ENCODE results near the gene EPPIN.
A peak's percentile ranks its signal among the peaks of the same experiment; 100 is the strongest.

Gene EPPIN

GRCh38 chr20:45527294-45527693 lies 19.9 kb downstream of the EPPIN start:
- no peak for DNase-seq

DNA sequence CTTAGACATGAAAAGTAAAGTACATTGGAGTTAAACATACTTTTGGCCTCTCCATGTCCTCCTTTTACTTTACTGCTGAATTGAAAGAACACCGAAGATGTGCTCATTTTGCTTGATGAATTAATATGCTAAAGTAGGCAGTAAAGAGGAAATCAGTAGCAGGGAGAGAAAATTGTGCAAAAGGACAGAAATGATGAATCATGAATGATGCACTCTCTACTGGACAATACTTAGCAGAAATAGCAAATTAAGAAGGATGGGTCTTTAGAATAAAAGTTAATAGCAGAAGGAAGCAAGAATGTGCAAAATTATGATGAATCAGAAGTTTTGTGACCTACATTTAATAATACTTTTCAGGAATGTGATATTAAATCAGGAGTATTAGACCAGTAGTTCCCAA lies 23.4 kb downstream of the EPPIN start:
- DNase-seq: no peak

- DNase-seq: no peak
Observed at GRCh38 chr20:45518282-45518681, 28.9 kb downstream of the EPPIN start.

DNA sequence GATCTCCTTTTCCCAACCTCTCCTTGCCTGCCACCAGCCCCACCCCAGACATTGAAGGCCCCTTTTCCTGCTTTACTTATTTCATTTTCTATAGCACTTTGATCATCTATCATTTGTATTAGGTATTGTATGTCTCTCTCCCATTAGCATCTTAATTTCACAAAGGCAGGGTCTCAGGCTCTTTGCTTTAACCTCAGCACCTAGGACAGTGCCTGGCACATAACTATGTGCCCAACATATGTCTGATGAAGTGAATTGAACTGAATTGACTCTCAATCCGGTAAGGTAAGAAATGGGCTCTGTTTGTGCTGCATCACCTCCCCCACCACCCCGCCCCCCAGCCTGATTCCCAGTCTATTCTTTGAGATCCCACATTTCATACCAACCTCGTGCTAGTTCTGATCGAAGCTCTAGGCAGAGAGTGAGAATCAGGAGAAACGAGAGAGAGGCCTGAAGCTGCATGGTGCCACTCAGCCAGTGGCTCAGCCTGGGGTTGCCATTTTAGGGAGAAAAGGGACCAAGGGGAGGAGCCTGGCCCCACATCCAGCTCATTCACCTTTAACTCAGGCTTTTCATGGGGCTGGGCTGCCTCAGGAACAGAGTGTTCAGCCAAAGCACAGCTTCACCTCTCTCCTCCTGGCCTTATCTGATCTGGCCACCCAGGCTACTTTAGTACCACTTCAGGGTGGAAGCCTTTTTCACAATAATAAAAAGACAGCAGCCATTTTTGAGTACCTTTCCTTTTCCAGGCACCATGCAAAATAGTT lies 31.9 kb downstream of the EPPIN start, which contains the start of gene SPINT3:
TSS of gene SPINT3 (minus strand) at position 476 of the 767 bp plus-strand sequence. CDS start at position 462, 14 bp downstream.
- no peak for DNase-seq

DNA sequence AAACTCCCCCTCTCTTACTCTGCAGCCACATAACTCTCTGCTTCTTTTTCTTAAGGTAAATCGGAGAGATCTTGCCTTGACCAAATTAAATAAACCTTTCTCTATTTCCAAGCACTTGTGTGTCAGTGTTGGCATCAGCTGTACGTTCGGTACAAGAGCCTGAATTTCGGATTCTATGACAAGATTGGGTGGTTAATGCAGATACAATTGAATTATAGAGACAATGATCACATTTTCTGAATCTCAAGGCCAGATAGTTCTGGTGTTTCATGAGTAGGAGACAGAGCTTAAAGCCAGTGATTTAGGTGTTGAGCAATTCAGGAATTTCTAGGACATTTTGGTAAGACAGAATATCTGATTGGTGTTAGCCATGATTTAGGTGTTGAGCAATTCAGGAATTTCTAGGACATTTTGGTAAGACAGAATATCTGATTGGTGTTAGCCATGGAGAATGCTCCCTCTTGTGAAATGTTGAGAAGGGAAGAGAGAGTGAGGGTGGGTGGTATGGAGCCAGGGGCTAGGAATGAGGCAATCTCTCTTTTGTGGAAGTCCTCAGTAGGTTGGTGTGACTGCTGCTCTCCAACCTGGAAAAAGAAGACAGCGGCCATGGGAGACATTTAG lies 36.8 kb downstream of the EPPIN start:
- DNase-seq: no peak

GRCh38 chr20:45509091-45509490 lies 38.1 kb downstream of the EPPIN start:
- no peak for DNase-seq

GRCh38 chr20:45508068-45508886 lies 38.9 kb downstream of the EPPIN start:
- no peak for DNase-seq

DNA sequence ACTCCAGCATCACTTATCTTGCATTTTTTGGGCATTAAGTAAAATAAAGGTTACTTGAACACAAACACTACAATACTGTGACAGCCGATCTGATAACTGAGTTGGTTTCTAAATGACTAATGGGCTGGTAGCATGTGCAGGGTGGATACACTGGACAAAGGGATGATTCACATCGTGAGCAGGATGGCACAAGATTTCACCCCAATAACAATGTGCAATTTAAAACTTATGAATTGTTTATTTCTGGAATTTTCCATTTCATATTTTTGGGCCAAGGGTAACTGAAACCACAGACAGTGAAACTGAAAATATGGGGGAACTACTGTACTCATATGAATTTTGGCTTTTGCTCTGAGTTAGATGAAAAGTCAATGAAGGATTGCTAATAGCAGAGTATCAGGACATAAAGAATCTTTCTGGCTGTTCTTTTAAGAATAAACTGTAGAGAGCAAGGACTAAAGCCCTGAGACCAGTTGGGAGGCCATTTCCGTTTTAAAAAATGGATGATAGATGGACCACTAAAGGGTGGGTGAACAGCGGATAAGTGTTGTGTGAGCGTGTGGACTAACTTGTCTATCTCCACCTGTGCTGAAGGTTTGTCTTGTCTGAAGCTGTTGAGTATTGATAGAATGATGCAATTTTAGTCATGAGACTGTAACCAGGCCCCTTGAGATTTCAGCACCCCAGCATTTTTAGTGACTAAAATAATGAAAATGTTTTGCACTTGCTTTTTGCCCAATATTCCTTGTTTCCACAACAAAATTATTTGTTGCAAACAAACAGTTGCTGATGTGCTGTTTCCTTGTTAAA lies 40.0 kb downstream of the EPPIN start:
- peak; percentile 54 for DNase-seq

GRCh38 chr20:45506398-45506797 lies 40.8 kb downstream of the EPPIN start:
- no peak for DNase-seq

DNA sequence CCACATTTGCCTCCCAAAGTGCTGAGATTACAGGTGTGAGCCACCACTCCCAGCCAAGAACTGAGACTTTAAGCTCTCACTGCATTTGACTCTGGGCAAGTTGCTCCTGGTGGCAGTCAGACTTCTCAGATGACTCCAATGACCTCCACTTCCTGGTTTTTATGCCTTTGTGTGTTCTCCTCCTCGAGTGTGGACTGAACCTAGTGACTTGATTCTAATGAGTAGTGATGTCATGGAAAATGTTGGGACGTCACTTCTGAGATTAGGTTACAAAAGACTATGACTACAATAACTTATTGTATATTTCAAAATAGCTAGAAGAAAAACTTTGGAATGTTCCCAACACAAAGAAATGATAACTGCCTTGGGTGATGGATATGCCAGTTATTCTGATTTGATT lies 43.8 kb downstream of the EPPIN start:
- DNase-seq: no peak

DNA sequence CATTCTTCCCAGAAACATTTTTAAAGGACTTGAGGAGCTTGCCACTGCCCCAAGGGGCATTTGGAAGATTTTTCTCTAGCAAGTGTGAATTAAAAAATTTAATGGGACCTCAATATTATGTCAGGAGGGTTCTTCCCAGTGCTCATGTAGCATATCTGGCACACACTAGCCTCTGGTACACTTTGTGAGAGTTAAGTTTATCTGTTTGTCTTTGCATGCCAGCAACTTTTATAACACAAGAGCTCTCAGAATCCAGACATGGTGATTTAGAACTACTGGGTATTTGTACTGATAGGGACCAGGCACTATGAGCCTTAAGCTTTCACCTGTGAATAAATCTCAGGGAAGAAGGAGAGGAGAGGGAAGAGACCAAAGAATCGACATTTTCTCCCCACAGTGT lies 44.6 kb downstream of the EPPIN start:
- no peak for DNase-seq

GRCh38 chr20:45501600-45501999 lies 45.6 kb downstream of the EPPIN start:
- DNase-seq: no peak

DNA sequence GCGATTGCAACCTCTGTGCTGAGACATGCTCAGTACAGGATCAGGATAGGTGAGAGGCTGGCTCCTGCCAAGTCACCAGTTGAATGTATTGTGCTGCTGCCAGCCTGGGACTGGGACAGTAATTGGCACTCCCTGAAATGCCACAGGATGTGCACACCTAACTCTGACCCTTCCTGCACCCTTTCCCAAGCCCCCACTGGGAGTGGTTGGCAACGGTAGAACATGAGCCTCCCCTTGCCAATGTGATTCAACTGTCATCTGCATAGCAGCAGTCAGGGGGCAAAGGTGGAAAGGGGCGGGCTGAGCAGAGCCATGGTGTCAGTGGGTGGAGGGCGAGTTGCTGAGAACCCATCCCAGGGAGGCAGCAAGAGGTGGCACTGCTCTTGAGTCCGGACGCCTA lies 47.2 kb downstream of the EPPIN start:
- no peak for DNase-seq

GRCh38 chr20:45497971-45498494 lies 49.2 kb downstream of the EPPIN start:
- no peak for DNase-seq

- DNase-seq: no peak
Observed at GRCh38 chr20:45496166-45496565, 51.0 kb downstream of the EPPIN start.

GRCh38 chr20:45495501-45495941 lies 51.7 kb downstream of the EPPIN start:
- DNase-seq: no peak

Data from activated CD4-positive, alpha-beta T cell treated with anti-CD3 and anti-CD28 coated beads, Interleukin-10, Interleukin-2, amounts not matched to agents 100 ng/mL and 50 ng/mL, durations not matched to agents 16 hours and 8 hours (primary cell).